DMS 273 (cell line): ENCODE measurements around the gene ZNF385C.
A peak's percentile ranks its signal among the peaks of the same experiment; 100 is the strongest.

Experiments
- DNase-seq: peaks from one replicate; lab custom pipeline; 2025; ENCODE audit not compliant: unreplicated experiment; lab: John Stamatoyannopoulos, UW

The ZNF385C gene

GRCh38 chr17:42109086-42109485, 10.8 kb upstream of the ZNF385C start:
- DNase-seq: no peak

- peak; percentile 93 for DNase-seq
Observed at GRCh38 chr17:42107597-42108576, 9.6 kb upstream of the ZNF385C start.

- DNase-seq: no peak
Observed at GRCh38 chr17:42107124-42107523, 8.9 kb upstream of the ZNF385C start.

GRCh38 chr17:42106009-42106408, 7.7 kb upstream of the ZNF385C start:
- DNase-seq: no peak

GRCh38 chr17:42104264-42104663, 6.0 kb upstream of the ZNF385C start:
- no peak for DNase-seq

- no peak for DNase-seq
Observed at GRCh38 chr17:42103221-42103954, 5.1 kb upstream of the ZNF385C start.

- DNase-seq: peak; percentile 85
Observed at GRCh38 chr17:42101513-42102292, 3.4 kb upstream of the ZNF385C start.

GRCh38 chr17:42098730-42099399, 592 bp upstream of the ZNF385C start:
- DNase-seq: no peak

GRCh38 chr17:42096360-42097111, 1.7 kb downstream of the ZNF385C start:
- DNase-seq: no peak

- no peak for DNase-seq
Observed at GRCh38 chr17:42094375-42095069, 3.8 kb downstream of the ZNF385C start.

- DNase-seq: no peak
Observed at GRCh38 chr17:42092939-42093338, 5.3 kb downstream of the ZNF385C start.

- DNase-seq: no peak
Observed at GRCh38 chr17:42090964-42091790, 7.1 kb downstream of the ZNF385C start.

- DNase-seq: no peak
Observed at GRCh38 chr17:42088736-42089135, 9.5 kb downstream of the ZNF385C start.

GRCh38 chr17:42087736-42088705, 10.3 kb downstream of the ZNF385C start:
- DNase-seq: no peak

- DNase-seq: no peak
Observed at GRCh38 chr17:42087042-42087701, 11.1 kb downstream of the ZNF385C start.

GRCh38 chr17:42081516-42082129, 16.6 kb downstream of the ZNF385C start:
- DNase-seq: no peak
